Measurements from ENCODE around the gene KDM4B.

DNA sequence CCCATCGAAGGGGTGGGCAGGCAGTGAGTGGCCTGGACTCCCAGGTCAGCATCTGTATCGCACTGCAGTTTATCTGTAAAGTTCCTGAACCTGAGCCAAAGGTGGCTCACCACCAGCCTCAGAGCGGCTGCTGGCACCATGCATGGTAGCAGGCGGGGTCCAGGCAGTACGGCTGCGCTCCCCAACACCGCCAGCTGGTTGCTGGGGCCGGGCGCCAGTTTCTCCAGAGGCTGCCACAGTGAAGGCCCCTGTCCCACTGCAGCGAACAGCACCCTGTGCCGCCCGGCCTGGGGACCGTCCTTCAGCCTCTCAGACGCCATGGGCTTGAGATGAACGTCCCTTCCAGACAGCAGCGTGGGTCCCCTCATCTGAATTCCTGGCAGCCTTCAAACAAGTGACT lies 109.8 kb downstream of the KDM4B start:
- TF ChIP-seq, protein P1, sequence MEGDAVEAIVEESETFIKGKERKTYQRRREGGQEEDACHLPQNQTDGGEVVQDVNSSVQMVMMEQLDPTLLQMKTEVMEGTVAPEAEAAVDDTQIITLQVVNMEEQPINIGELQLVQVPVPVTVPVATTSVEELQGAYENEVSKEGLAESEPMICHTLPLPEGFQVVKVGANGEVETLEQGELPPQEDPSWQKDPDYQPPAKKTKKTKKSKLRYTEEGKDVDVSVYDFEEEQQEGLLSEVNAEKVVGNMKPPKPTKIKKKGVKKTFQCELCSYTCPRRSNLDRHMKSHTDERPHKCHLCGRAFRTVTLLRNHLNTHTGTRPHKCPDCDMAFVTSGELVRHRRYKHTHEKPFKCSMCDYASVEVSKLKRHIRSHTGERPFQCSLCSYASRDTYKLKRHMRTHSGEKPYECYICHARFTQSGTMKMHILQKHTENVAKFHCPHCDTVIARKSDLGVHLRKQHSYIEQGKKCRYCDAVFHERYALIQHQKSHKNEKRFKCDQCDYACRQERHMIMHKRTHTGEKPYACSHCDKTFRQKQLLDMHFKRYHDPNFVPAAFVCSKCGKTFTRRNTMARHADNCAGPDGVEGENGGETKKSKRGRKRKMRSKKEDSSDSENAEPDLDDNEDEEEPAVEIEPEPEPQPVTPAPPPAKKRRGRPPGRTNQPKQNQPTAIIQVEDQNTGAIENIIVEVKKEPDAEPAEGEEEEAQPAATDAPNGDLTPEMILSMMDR (IDR thresholded peaks at IDR 0.05; ENCODE audit: low read depth, low read length, poor library complexity, severe bottlenecking) = no peak
- no peak for TF ChIP-seq EZH2phosphoT487 (IDR thresholded peaks at IDR 0.05; ENCODE audit: borderline replicate concordance, low read length)
